ENCODE data around the gene NPIPB12.
"Not testable (repeated sequence)": the region's sequence is repeated elsewhere in the genome, so short reads cannot be mapped to it uniquely, and the experiment has no call there.

- not testable (repeated sequence) for TF ChIP-seq CTCF (IDR thresholded peaks at IDR 0.05; ENCODE audit: poor library complexity); EZH2phosphoT487 (IDR thresholded peaks at IDR 0.05; ENCODE audit: low read depth, severe bottlenecking, unreplicated experiment)
These were observed 38.4 kb downstream of the NPIPB12 start for GRCh38 chr16:29467654-29468366.
